Measurements from ENCODE around the gene HDAC4. TPM values are rescaled to one million over a fixed set of nuclear protein-coding genes. Genes with fewer than 3 reads are reported as not detected.
"Not testable (repeated sequence)": the region's sequence is repeated elsewhere in the genome, so short reads cannot be mapped to it uniquely, and the experiment has no call there.

Gene HDAC4
- total RNA-seq, 1 donor from 2014 or later, result 6.8 TPM

DNA sequence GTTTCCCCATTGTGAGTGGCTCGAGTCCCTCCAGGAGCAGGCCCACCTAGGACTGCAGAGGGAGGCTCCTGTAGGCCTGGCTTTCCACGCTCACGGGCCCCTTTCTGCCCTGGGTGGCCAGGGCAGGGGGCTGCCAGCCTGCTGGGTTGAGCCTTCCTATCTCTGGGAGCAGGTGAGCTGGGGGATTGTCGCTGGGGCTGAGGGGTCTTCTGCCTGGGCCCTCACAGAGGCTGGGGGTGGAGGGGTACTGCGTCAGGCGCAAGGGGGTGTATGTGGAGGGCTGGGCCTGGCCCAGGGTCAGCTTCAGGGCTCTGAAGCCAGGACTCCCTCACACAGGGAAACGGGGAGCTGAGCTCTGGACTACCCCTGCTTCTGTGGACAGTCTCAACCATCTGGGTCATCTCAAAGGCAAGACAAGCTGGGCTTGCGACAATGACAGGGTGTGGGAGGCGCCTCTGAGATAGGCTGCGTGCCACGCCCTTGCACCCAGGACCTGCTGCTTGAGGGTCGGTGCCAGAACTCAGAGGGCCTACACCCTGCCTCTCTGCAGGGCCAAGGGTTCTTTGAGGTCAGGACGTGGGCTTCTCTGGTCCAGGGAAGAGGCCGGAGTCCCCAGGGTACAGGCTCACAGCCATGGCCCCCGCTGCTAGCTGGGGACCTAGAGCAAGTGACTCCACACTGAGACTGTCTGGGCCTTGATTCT is 346.9 kb downstream of the HDAC4 start:
- DNase-seq (ENCODE audit: low read depth, low spot score), result no peak

DNA sequence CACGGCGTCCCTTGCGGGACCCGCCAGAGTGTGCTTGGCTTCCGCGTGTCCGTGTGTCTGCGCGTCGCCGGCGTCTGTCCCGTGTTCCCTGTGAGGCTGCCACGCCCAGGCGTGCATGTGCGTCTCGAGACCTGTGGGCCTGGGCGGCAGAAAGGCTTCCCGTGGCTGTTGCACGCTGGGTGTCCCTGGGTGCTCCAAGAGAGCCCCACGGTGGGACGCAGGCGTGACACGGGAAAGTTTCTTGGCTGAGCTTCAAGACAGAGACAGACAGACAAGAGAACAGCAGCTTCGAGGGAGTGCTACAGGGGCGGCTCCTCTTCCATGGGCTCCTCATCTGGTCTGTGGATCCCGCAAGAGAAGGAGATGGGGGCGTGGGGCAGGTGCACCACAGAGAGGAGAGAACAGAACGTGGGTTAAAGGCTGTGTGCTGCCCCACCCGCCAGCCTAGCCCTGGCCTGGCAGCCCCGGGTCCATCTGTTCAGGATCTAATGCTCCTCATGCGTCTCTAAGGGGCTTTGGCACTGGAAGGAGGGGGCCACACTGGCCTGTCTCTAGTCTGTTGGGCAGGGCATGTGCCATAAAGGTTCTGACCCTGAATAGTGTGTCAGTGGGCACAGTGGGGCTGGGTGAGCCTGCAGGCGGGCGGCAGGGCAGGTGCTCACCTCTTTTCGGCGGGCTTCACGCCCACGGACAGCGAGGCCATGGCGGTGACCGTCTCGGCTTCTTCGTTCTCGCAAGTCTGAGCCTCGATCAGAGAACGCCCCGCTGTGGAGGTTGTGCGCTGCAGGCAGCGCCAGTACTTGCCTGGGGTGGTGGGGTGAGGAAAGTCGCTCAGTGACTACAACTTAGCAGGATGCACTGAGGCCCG is 347.8 kb downstream of the HDAC4 start:
- DNase-seq (ENCODE audit: low read depth, low spot score), result no peak

- DNase-seq (ENCODE audit: low read depth, low spot score), result no peak
Measured at GRCh38 chr2:239051891-239052445, 348.9 kb downstream of the HDAC4 start.

DNA sequence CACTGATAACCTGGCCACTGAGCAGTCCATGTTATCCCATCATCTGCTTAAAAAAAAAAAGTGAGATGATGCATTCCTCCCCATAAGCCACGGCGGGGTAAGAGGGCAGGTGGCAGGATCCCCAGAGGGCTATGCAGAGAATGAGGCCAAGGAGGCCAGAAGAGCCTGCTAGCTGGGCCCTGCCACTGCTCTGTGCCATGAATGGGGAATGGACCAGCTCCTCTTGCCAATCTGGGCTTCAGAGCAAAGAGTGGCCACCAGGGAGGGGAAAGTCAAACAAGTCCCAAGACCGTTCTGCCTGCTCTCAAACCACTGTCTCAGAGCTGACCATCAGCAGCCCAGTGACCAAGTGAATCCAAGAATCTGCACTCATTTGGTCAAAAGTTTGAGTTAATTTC is 350.6 kb downstream of the HDAC4 start:
- DNase-seq (ENCODE audit: low read depth, low spot score), result no peak

DNA sequence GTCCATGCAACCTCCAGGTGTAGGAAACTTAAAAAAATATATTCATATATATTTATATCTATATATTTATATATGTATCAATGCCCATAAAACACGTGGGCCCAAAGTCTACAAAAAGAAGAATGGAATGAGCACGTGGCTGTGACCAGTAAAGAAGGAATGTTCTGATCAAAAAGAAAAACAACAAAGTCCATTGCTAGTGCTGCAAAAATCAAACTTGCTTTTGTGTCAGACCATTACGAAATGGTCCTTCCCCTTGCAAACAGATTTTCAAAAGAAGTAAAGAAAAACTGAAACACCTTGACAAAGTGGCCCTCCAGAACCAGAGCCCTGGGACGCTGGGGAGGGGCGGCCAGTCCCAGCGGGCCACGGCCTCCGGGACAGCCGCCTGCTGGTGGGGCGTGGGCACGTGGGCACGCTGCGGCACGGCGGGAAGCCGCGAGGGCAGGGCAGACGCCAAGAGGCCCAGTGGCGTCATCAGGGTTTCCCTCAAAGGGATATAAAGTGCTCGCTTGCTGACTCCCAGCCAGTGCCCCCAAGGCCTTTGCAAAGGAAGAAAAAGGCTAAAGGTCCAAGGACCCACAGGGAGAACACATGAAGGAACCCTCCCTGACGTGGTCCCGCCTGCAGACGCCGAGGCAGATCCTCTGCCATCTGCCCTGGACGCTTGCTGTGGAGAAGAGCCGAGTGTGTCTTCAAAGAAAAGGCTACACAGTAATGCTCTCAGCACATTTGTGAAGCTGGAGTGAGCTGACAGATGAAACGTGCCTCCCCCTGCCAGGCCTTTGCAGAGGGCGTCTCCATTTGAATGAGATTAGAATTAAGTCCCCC is 351.2 kb downstream of the HDAC4 start:
- no peak for DNase-seq (ENCODE audit: low read depth, low spot score)

DNA sequence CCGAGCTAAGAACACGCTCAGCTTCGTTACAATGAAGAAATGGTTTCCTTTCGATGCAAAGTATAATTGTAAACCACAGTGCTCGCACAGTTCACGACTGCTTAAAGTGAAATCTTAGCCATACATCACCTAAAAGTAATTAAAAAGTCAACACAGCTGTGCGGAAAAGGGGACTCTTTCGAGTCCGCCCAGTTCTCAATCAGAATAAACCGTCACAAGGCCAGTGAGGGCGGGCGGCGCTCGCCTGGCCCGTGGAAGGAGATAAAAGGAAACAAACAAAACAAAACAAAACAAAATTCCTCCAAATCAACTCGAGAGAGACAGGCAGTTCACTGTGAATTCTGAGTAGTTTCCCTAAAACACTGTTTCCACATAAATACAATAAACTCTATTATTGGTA is 352.1 kb downstream of the HDAC4 start:
- DNase-seq (ENCODE audit: low read depth, low spot score), result no peak

DNA sequence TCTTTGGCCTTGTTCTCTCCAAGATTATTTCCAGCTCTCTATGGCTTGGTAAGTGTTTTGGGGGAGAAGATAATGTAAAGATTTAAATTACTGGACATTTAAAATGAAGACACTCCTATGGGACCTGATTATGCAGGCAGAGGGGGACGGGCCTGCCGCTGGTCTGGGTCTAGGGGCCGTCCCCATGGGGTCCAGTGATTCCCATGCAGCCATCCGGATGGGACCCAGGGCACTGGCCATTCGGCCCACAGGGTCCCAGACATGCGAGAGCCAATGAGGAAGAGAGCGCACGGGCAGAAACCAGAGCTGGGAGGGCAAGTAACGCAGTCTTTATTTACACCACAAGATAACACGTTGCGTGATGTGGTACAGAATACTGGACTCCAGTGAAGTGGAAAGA is 353.0 kb downstream of the HDAC4 start:
- DNase-seq (ENCODE audit: low read depth, low spot score), result no peak

DNA sequence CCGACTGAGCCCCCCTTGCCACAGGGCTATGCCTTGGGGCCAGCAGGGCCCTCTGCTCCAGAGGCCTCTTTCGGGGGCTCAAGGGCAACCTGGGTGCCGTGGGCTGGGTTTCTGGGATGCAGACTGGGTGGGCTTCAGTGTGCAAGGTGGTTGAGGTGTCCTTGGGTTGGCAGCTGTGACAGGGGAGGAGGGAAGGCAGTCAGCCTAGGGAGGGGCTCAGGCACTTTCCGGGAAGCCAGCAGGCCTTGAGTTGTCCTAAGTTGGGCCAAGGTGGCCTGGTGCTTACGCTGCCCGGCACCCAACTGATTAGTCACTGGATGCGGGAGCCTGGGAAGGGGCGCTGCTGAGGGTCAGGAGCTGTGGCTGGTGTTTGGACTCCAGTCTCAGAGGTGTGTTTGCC is 353.4 kb downstream of the HDAC4 start:
- DNase-seq (ENCODE audit: low read depth, low spot score), result no peak

DNA sequence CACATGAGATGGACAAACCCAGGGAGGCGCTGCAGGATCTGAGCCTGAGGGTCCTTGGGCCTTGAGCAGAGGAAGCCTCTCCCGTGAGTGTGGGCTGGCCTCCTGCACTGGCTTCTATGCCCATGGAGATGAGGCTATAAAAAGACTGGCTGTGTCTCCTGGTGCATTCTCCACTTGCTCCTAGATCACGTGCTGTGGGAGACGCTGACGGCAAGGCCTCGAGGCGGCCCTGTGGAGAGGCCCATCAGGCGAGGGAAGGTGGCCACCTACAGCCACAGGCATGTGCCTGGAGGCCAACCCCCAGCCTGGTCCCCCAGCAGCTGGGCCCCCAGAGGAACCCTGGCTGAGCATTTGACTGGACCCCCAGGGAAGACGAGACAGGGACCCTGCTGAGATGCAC is 354.0 kb downstream of the HDAC4 start:
- no peak for DNase-seq (ENCODE audit: low read depth, low spot score)

- no peak for DNase-seq (ENCODE audit: low read depth, low spot score)
Measured at GRCh38 chr2:239044336-239044735, 356.5 kb downstream of the HDAC4 start.

DNA sequence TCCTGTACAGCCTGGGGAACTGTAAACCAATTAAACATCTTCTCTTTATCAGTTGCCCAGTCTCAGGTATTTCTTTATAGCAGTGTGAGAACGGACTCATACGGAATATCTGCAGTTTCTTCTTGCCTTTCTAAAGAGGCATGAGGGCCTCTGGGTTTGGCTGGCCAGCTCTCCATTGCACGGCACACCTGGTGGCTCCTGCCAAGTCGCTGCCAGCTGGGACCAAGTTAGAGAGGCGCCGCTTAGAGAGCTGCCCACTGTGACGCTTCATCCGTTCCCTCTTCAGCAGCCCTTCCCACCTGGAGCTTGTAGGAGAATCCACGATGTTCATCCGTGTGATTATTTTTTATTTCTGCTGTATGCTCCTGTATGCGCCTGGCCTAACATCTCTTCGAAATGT is 357.5 kb downstream of the HDAC4 start:
- DNase-seq (ENCODE audit: low read depth, low spot score), result no peak

- no peak for DNase-seq (ENCODE audit: low read depth, low spot score)
Measured at GRCh38 chr2:239042551-239043320, 358.1 kb downstream of the HDAC4 start.

DNA sequence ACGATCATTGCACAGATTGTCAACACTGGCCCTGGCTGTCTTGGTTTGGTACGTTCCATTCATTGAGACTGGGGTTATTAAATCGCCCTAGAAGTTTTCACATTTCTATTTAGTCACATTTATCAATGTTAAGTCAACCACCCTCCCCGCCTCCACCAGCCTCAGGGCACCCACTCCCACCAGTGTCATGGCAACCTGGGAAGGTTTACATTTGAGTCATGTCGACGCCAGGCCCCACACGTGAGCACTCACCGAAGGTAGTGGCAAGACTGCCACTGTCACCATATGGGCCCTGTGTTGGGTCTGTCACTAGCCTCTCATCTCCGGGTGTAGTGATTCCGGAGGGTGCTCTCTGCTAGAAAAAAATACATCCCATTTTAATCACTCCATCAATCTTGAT is 358.8 kb downstream of the HDAC4 start:
- no peak for DNase-seq (ENCODE audit: low read depth, low spot score)

GRCh38 chr2:239041062-239041461 is 359.8 kb downstream of the HDAC4 start:
- no peak for DNase-seq (ENCODE audit: low read depth, low spot score)

DNA sequence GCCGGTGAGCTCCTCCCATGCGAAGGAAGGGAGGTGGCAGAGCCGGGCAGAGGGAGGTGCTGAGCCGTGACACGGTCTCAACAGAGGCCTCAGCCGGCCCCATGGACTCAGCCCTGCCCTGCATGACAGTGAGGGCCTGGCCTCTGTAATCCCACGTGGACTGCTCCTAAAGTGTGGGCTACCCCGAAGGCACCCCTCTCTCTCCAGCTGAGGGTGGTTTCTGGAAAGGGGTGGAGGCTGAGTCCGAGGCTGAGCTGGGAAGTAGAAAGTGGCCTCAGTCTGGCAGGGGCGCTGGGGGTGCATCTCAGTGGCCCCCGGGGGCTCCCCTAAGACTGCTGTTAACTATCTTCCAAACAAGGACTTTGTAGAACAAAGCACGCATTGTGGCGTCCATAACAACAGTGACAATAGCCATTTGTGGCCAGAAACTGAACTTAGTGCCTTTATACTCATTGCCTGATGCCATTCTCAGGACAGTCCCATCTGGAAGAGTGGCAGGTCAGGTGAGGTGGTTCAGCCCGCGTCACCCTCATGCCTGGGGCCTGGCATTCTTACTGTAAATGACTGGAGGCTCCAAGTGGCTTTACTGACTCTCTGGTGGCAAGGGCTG is 360.6 kb downstream of the HDAC4 start:
- DNase-seq (ENCODE audit: low read depth, low spot score), result no peak

DNA sequence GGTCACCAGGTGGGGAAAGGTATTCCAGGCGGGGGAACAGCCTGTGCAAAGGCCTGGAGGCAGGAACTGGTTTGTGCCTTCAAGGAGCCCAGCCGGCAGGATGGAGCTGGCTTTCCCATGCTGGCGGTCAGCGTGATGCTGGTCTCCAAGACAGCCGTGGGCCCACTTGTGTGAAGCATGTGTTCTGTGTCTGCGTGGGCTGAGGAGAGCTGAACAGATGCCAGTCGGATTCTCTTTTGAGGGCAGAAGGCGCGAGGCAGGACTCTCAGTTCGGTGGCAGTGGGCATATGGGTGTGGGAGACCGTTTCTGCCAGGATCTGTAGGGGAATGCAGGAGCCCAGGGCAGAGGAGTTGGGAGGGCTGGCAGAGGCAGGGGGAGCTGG is 361.4 kb downstream of the HDAC4 start:
- no peak for DNase-seq (ENCODE audit: low read depth, low spot score)

DNA sequence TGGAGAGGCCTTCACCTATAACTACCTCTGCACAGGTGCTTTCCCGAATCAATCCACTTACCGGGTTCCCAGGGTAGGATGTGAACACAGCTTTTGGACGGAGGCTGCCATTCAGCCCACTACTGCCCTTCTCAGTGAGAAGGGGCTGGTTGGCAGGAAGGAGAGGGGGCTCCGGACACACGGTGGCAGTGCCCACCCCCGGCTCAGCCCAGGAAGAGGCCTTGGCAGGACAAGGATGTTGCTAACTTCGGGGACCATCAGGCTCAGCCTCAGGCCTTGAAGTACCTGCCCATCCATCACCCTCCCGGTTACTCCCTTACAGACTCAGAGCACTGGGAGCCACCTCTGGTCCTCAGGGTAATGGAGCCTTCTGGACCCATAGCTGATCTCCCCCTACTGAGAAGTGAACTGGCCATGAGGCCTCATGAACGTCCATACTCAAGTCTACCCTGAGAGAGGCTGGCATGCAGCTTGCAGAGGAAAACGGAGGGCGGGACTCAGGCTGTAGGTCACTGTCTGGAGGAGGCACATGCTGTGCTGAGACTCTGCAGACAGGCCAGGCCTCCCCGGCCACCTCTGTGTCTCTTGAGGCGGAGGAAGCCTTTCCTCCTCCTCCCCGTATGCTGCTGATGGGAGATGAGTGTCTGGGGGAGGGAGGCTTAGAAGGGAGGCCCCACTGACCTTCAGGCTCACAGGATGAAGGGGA is 361.9 kb downstream of the HDAC4 start:
- no peak for DNase-seq (ENCODE audit: low read depth, low spot score)

DNA sequence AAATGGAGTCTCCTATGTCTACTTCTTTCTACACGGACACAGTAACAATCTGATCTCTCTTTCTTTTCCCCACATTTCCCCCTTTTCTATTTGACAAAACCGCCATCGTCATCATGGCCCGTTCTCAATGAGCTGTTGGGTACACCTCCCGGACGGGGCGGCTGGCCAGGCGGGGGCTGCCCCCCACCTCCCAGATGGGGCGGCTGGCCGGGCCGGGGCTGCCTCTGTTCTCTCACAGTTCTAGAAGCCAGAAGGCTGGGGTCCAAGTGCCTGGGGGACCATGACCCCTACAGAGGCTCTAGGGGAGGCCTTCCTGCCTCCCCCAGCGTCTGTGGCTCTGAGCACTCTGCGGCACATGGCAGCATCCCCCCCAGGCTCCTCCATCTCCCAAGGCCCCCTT is 362.5 kb downstream of the HDAC4 start:
- not testable (repeated sequence) for DNase-seq (ENCODE audit: low read depth, low spot score)

DNA sequence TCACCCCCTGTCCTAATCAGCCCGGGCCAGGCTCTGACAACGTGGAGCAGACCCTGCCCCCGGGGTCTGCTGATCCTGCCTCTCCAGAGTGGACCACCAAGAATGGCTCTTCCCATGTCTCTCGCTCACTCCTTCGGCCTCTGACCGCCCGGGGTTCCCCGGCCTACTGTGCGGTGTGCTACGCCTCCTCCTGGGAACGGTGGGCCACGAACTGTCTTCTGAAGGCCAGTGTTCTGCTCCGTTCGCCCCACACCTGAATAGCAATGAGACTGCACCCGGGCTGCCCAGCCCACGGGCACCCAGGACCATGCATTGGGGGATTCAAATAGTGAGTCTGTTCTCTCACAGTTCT is 363.3 kb downstream of the HDAC4 start:
- DNase-seq (ENCODE audit: low read depth, low spot score), result no peak
